Esophagus squamous epithelium (tissue), 5 donors: ENCODE results near the gene CPED1. TPM values are rescaled to one million over a fixed set of nuclear protein-coding genes. Genes with fewer than 3 reads are reported as not detected.
"Not testable (repeated sequence)": the region's sequence is repeated elsewhere in the genome, so short reads cannot be mapped to it uniquely, and the experiment has no call there.

Source experiments
- DNase-seq: peaks from one replicate; lab custom pipeline; 2025; lab: John Stamatoyannopoulos, UW
- H3K27ac ChIP-seq, 4 donors: fragments of 200-600 bp; sonication (generic); one replicate each; pipeline ENCODE4 v1.5.1; 2016 to 2019; ENCODE audit warnings: mild to moderate bottlenecking in 1 of 4
- H3K27me3 ChIP-seq, 4 donors: fragments of 200-600 bp; sonication (generic); 1 replicate in 3 of 4; 2 replicates in 1 of 4; pipeline versions ENCODE4 v1.5.1 to v1.6.0; 2017 to 2021; ENCODE audit warnings: antibody characterized with exemption in 1 of 4
- H3K36me3 ChIP-seq, 3 donors: fragments of 200-600 bp; sonication (generic); one replicate each; pipeline ENCODE4 v1.5.1; 2016 to 2019
- H3K4me1 ChIP-seq, 3 donors: fragments of 200-600 bp; sonication (generic); one replicate each; pipeline ENCODE4 v1.5.1; 2017 to 2019
- H3K4me3 ChIP-seq, 4 donors: fragments of 200-600 bp; sonication (generic); 1 replicate in 3 of 4; 2 replicates in 1 of 4; pipeline ENCODE4 v1.5.1; 2016 to 2019; ENCODE audit warnings: mild to moderate bottlenecking in 2 of 4, moderate library complexity in 1 of 4
- H3K9me3 ChIP-seq, 3 donors: fragments of 200-600 bp; sonication (generic); one replicate each; pipeline ENCODE4 v1.5.1; 2016 to 2019
- POLR2A ChIP-seq, 4 donors: fragments of 450-650 bp; IDR thresholded peaks; one replicate each; pipeline ENCODE4 v1.6.1; 2017; ENCODE audit warnings: antibody characterized with exemption in 4 of 4, mild to moderate bottlenecking in 4 of 4, moderate library complexity in 3 of 4
- WGBS, 2 donors: methylation state at CpG; one replicate each; pipeline ENCODE4 v1.1.5; 2018; 5-methylcytosine and 5-hydroxymethylcytosine counted together
- intact Hi-C: fragments of 100-400 bp; cut with DNase I; formaldehyde crosslinking; loops from one replicate; pipeline ENCODE4 v1.15.0; 2022
- total RNA-seq, 4 donors: library from RNA; depleted of rRNA; stranded (reverse); fragments of >200 nt; gene quantifications; one replicate each; pipeline ENCODE4 v1.1.0, GENCODE V29; 2016
- TF ChIP-seq, protein P1 (sequence below), 6 experiments: fragments of 450-650 bp in 4 of 6; fragments of 200-600 bp in 2 of 6; sonication (generic) in 2 of 6; IDR thresholded peaks; one replicate each; pipeline ENCODE4 v1.5.1; 2016 to 2019; ENCODE audit warnings: antibody characterized with exemption in 6 of 6, mild to moderate bottlenecking in 4 of 6, moderate library complexity in 4 of 6
- donor health status: DM: yes; HTN: yes; CAD: no.

The CPED1 gene
- total RNA-seq, 4 donors from 2014 or later: 0.61 to 6.3 (median 2.3) TPM

DNA sequence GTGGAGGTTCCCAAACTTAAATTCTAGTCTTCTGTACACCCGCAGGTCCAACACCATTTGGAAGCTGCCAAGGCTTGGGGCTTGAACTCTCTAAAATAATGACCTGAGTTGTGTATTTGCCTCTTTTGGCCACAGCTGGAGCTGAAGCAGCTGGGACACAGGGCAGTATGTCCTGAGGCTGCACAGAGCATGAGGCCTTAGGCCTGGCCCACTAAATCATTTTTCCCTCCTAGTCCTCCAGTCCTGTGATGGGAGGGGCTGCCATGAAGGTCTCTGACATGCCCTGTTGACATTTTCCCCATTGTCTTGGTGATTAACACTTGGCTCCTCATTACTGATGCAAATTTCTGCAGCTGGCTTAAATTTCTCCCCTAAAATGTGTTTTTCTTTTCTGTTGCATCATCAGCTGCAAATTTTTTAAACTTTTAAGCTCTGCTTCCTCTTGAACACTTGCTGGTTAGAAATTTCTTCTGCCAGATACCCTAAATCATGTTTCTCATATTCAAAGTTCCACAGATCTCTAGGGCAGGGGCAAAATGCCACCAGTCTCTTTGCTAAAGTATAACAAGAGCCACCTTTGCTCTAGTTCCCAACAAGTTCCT is 296.7 kb downstream of the CPED1 start:
- H3K4me1 ChIP-seq: no peaks in the 10 kb centered on the region
- 63 to 100% methylated on average over 1 of the region's 1 CpG for WGBS, 2 donors
- H3K27ac ChIP-seq: no peak overlapping the region
- no peaks in the 10 kb centered on the region for H3K27me3 ChIP-seq
- TF ChIP-seq, protein P1, sequence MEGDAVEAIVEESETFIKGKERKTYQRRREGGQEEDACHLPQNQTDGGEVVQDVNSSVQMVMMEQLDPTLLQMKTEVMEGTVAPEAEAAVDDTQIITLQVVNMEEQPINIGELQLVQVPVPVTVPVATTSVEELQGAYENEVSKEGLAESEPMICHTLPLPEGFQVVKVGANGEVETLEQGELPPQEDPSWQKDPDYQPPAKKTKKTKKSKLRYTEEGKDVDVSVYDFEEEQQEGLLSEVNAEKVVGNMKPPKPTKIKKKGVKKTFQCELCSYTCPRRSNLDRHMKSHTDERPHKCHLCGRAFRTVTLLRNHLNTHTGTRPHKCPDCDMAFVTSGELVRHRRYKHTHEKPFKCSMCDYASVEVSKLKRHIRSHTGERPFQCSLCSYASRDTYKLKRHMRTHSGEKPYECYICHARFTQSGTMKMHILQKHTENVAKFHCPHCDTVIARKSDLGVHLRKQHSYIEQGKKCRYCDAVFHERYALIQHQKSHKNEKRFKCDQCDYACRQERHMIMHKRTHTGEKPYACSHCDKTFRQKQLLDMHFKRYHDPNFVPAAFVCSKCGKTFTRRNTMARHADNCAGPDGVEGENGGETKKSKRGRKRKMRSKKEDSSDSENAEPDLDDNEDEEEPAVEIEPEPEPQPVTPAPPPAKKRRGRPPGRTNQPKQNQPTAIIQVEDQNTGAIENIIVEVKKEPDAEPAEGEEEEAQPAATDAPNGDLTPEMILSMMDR (IDR thresholded peaks at IDR 0.05): no peak
- TF ChIP-seq POLR2A (IDR thresholded peaks at IDR 0.05): no peak
- intact Hi-C loops: no loop called here
- DNase-seq: no peak
- H3K4me3 ChIP-seq: no peak overlapping the region
- no peaks in the 10 kb centered on the region for H3K36me3 ChIP-seq
- peaks cover 0 to 9% (median 8%) of the 10 kb centered on the region in 3 donors for H3K9me3 ChIP-seq

DNA sequence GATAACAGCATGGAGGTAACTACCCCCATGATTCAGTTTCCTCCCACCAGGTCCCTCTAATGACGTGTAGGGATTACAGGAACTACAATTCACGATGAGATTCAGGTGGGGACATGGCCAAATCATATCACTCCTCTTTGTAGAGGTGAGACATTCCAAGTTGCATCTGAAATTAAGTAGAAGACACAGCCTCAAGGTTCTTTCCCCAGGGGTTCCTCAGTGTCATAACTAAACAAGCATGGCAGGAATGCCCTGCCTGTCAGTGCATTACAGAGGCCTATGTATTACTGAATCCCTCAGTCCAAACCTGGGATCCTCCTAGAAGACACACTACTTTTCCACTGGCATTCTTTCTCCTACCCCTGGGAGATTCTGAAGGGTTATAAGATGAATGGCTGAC is 297.7 kb downstream of the CPED1 start:
- Histone ChIP-seq H3K9me3 (peaks cover 0 to 9% (median 8%) of the 10 kb centered on the region in 3 donors), H3K4me3 (no peak overlapping the region), H3K36me3 (no peaks in the 10 kb centered on the region), H3K27me3 (no peaks in the 10 kb centered on the region), H3K4me1 (no peaks in the 10 kb centered on the region), H3K27ac (no peak overlapping the region)
- DNase-seq: no peak
- intact Hi-C loops: no loop called here
- TF ChIP-seq POLR2A (IDR thresholded peaks at IDR 0.05): no peak
- TF ChIP-seq, protein P1 (IDR thresholded peaks at IDR 0.05): no peak
- WGBS, 2 donors: 81 to 100% methylated on average over 2 of the region's 2 CpGs

DNA sequence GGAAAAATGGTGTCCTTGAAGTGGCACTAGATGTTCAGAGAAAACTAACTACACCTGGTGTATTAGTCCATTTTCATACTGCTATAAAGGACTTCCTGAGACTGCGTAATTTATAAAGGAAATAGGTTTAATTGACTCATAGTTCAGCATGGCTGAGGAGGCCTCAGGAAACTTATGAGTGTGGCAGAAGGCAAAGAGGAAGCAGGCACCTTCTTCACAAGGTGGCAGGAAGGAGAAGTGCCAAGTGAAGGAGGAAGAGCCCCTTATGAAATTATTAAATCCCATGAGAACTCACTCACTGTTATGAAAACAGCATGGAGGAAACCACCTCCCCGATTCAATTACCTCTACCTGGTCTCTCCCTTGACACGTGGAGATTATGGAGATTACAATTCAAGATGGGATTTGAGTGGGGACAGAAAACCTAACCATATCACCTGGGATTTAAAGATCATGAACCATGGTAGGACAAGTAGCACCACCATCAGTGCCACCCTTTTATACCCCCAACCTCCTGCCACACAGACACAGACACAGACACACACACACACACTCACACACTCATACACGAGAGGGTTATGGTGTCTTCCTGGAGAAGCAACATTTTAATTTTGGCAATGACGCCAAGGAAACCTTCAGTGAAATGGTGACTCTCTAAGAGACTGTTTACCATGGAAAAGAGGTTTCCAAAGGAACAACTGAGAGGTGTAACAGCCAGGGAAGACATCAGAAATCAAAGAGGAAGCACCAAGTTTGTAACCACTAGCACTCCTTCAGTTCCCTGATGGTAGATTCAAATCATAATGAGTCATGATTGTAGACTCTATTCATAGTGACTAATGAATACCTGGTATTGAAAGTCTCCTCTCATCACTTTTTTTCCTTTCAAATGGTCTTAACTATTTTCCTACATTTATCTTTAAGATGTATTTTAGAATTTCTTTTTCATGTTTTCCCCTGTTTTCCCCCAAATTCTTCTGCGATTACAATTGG is 298.5 kb downstream of the CPED1 start:
- Histone ChIP-seq H3K36me3 (no peaks in the 10 kb centered on the region), H3K4me3 (no peak overlapping the region), H3K9me3 (peaks cover 0 to 9% (median 8%) of the 10 kb centered on the region in 3 donors), H3K4me1 (no peaks in the 10 kb centered on the region), H3K27ac (no peak overlapping the region), H3K27me3 (no peaks in the 10 kb centered on the region)
- DNase-seq: no peak
- intact Hi-C loops: no loop called here
- 76 to 85% methylated on average over 6 of the region's 6 CpGs for WGBS, 2 donors
- TF ChIP-seq, protein P1 (IDR thresholded peaks at IDR 0.05): no peak
- no peak for TF ChIP-seq POLR2A (IDR thresholded peaks at IDR 0.05)

DNA sequence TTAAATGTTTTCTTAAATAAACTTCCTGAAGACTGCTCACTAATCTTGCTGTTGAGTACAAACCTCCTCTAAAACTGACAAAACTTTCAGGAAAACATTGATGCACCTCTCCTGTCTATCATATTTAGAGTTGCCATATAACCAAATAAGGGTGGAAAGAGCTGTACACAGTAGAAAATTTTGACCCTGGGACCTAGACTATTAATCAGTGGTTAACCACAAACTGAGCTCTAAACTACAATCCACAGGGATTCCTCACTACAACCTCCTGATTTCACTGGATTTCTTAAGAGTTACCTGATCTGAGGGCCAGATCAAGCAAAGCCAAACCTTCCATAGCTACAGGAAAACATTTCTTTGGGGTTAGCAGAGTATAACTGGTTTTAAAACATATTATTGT is 300.4 kb downstream of the CPED1 start:
- intact Hi-C loops: no loop called here
- Histone ChIP-seq H3K27ac (no peak overlapping the region), H3K36me3 (no peaks in the 10 kb centered on the region), H3K9me3 (peaks cover 0 to 9% (median 8%) of the 10 kb centered on the region in 3 donors), H3K4me3 (no peak overlapping the region), H3K4me1 (no peaks in the 10 kb centered on the region), H3K27me3 (no peaks in the 10 kb centered on the region)
- TF ChIP-seq, protein P1 (IDR thresholded peaks at IDR 0.05): no peak
- TF ChIP-seq POLR2A (IDR thresholded peaks at IDR 0.05): no peak
- no peak for DNase-seq

DNA sequence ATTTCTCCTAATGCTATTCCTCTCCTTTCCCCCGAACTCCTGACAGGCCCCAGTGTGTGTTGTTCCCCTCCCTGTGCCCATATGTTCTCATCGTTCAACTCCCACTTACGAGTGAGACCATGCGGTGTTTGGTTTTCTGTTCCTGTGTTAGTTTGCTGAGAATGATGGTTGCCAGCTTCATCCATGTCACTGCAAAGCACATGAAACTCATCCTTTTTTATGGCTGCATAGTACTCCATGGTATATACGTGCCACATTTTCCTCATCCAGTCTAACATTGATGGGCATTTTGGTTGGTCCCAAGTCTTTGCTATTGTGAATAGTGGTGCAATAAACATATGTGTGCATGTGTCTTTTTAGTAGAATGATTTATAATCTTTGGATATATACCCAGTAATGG is 301.4 kb downstream of the CPED1 start:
- H3K36me3 ChIP-seq, H3K27me3 ChIP-seq, H3K4me3 ChIP-seq, DNase-seq, intact Hi-C loops, H3K27ac ChIP-seq, H3K9me3 ChIP-seq, H3K4me1 ChIP-seq: not testable (repeated sequence)
- 88 to 90% methylated on average over 5 of the region's 5 CpGs for whole genome bisulfite sequencing, 2 donors
